ENCODE measurements around the gene RPL27. TPM values are rescaled to one million over a fixed set of nuclear protein-coding genes. Genes with fewer than 3 reads are reported as not detected.

The RPL27 gene
- total and polyA plus RNA-seq, 2 of the 13 experiments (the other 11 are each of a cell fraction or from before 2014, with no cell fraction given) = 1,585 to 5,840 TPM

GRCh38 chr17:42997984-42998938 is at the start of gene RPL27 (continued):
- TF ChIP-seq ZNF430 (CRISPR knock-in tag; IDR thresholded peaks at IDR 0.05) = peak; percentile 99
- peak; percentile 93; the same call in 1 of the 2 replicates for TF ChIP-seq ZFP90 (CRISPR knock-in tag; IDR thresholded peaks at IDR 0.05; ENCODE audit: borderline replicate concordance)
- 0 out of 2 replicates have a peak, but pooled peaks have one; percentile 74 for TF ChIP-seq ZNF737 (CRISPR knock-in tag; IDR thresholded peaks at IDR 0.05; ENCODE audit: borderline replicate concordance)
- peak; percentile 89; the same call in 1 of the 2 replicates for TF ChIP-seq ZSCAN5A (CRISPR knock-in tag; IDR thresholded peaks at IDR 0.05; ENCODE audit: borderline replicate concordance)
- peak; percentile 95 for TF ChIP-seq NR2F6 (IDR thresholded peaks at IDR 0.05)
- TF ChIP-seq NR2F6 (CRISPR knock-in tag; IDR thresholded peaks at IDR 0.05) = peak; percentile 93
- peak; percentile 91 for TF ChIP-seq PAXIP1 (CRISPR knock-in tag; conservative IDR thresholded peaks at IDR 0.05)
- TF ChIP-seq KAT8 (CRISPR knock-in tag; IDR thresholded peaks at IDR 0.05) = peak; percentile 100
- 0 out of 2 replicates have a peak, but pooled peaks have one; percentile 17 for TF ChIP-seq LCORL (IDR thresholded peaks at IDR 0.05)
- TF ChIP-seq LCORL (CRISPR knock-in tag; IDR thresholded peaks at IDR 0.05) = peak; percentile 89
- TF ChIP-seq MLX (CRISPR knock-in tag; IDR thresholded peaks at IDR 0.05) = peak; percentile 86
- peak; percentile 68 for TF ChIP-seq TGIF2 (CRISPR knock-in tag; IDR thresholded peaks at IDR 0.05)
- no peak for TF ChIP-seq TCF7 (IDR thresholded peaks at IDR 0.05; ENCODE audit: low read depth)
- peak; percentile 99 for TF ChIP-seq ZNF691 (CRISPR knock-in tag; IDR thresholded peaks at IDR 0.05; ENCODE audit: borderline replicate concordance, low read depth)
- TF ChIP-seq HES4 (CRISPR knock-in tag; IDR thresholded peaks at IDR 0.05; ENCODE audit: borderline replicate concordance) = peak; percentile 66; the same call in 1 of the 2 replicates
- peak; percentile 72; the same call in 1 of the 2 replicates for TF ChIP-seq TFAP4 (IDR thresholded peaks at IDR 0.05; ENCODE audit: borderline replicate concordance, low read depth)
- TF ChIP-seq REST (IDR thresholded peaks at IDR 0.05; ENCODE audit: borderline replicate concordance in 1 of 2, low read depth in 1 of 2, low read length in 2 of 2) = peak in 1 of 2 experiments; percentile 74; a peak in 1 of 4 replicates

Data from HepG2 (cell line).